HG03280 (cell line): ENCODE measurements around the gene SLC43A2.

Experiments
- ATAC-seq: cut with Tn5 transposase; IDR thresholded peaks from one replicate; pipeline ENCODE4 v1.9.1; 2021; ENCODE audit warnings: mild to moderate bottlenecking, moderate library complexity; ENCODE audit not compliant: unreplicated experiment

SLC43A2 gene

DNA sequence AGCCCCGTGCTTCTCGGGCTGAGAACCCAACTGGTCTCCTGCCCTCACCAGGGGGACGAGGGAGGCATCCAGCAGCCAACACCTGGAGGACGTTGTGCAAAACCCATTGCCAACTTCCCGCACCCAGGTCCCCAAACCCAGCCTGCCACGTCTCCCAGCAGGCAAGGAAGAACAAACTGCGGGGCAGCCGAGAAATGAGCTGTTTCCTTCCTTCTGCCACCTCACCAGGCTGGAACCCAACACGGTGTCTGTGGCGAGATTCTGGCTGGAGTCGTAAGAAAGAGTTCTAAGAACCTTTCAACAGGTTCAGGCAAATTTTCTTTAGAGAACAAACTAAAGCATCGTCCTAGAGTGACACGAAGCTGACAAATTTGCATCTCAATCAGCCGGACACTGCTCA is 3.6 kb downstream of the SLC43A2 start:
- no peak for ATAC-seq

- ATAC-seq: no peak
Measured at GRCh38 chr17:1624650-1625049, 4.0 kb downstream of the SLC43A2 start.

DNA sequence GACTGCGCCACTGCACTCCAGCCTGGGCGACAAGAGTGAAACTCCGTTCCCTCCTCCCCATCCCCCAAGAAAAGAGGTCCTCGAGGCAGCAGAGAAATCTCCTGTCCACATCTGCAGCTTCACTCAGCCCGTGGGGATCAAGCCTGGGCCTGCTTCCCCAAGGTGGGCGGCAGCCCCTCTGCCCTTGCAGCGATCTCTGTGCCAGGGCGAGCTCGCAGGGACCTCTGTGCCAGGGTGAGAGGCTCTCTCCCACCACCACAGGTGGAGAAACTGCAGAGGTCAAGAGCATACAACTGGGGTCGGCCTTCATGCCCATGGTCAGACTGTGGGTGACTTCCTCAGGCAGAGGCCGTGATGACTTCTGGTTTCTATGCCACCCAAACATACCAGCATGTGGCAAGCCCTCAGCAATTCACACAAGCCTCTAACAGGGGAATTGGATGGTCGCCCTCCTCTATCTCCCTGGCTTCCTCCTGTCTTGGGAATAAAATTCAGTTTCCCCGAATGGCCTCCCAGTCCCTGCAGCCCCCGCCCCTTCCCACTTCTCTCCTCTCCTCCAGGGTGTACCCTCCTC is 5.5 kb downstream of the SLC43A2 start:
- ATAC-seq: no peak

GRCh38 chr17:1621273-1621954 is 7.2 kb downstream of the SLC43A2 start:
- ATAC-seq: no peak

DNA sequence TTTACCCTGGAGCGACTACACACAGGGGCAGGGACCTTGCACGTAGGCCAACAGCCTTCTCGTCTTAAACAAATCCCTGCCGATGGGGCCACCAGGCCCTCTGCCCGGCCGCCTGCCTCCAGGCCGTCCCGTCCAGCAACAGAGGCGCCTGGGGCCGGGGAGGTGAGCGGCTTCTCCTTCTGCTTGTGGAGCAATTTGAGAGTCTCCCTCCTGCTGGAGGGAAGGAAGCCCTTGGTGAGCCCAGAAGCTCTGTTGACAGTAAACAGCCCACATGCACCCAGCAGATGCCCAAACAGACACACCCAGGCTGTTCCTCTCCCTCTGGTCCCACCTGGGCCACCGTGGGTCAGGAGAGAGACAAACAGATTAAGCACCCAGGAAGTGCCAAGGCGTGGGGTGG is 8.1 kb downstream of the SLC43A2 start:
- ATAC-seq: no peak

GRCh38 chr17:1617620-1618174 is 10.9 kb downstream of the SLC43A2 start:
- no peak for ATAC-seq

DNA sequence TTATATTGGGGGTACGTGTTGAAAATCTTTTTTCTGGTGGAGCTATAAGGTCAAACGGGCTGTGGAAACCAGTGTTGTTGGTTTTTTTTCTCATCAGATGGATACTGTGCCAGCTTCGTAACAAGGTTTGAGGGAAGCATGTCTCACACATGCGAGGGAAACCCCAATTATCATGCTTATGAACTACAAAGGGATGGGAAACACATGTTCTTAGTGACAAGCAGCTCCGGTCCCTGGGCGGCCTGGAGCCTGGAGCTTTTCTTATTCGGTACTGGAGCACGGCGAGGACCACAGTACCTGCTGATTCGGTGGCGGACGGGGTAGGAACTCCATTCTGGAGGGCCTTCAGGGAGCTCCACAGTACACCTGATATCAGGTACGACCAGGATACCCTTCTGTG is 12.5 kb downstream of the SLC43A2 start:
- no peak for ATAC-seq

GRCh38 chr17:1612400-1612799 is 16.2 kb downstream of the SLC43A2 start:
- no peak for ATAC-seq

DNA sequence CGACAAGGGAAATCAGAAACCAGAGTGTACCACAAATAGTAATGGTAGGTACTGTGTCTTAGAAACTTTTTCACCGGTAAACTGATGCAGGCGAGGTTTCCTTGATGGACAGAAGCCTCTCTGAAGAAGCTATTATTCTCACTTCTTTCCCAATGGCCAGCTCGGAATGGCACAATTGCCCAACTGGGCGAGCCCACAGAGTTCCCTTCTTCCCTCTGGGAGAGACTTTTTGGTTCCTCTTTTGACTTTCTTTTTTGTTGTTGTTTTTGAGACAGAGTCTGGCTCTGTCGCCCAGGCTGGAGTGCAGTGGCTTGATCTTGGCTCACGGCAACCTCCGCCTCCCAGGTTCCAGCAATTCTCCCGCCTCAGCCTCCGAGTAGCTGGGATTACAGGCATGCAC is 16.9 kb downstream of the SLC43A2 start:
- no peak for ATAC-seq

- ATAC-seq: no peak
Measured at GRCh38 chr17:1608676-1609075, 20.0 kb downstream of the SLC43A2 start.

DNA sequence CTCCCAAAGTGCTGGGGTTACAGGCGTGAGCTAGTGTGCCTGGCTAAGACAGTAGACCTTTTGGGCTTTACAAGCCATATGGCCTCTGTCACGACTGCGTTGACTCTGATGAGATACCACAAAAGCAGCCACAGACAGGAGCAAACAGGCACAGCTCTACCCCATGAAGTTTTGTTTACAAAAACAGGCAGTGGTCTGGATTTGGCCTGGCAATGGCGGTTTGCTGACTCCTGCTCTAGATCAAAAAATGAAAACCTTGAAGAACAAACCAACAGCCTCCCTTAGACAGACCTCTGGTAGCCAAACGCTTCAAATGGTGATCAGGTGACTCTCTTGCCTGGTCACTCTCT is 20.7 kb downstream of the SLC43A2 start:
- ATAC-seq: no peak

GRCh38 chr17:1606352-1606985 is 22.2 kb downstream of the SLC43A2 start:
- ATAC-seq: peak; percentile 19

GRCh38 chr17:1605681-1606351 is 22.8 kb downstream of the SLC43A2 start:
- no peak for ATAC-seq

DNA sequence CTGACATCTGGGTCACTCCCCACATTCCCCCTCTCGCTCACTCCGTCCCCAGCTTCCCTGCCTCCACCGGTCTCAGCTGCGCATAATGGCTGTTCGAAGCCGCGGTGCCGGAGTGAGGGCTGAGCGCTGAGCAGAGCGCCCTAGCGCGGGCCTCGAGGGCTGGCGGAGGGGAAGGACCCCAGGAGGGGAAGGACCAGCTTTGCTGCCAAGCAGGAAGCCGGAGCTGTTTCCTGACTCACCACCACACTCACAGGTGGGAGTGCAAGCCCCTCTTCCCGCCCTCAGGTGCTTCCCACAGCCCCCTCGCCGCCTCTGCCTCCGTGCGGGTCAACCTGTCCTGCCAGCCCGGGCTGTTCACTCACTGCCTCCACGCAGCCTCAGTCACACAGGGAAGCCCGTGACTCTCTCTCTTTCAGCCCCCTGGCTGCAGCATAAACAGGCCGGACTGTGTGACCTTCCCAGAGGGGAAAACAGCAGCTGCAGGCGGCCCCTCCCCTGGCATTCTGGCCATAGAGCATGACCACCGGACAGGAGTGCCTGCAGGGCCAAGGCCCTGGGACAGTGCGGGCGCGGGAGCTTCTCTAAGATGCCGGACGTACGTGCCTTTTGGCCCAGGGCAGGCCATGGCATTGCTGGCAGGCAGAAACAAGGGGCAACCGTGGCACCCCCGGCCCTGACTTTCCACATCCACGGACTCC is 23.7 kb downstream of the SLC43A2 start:
- ATAC-seq: no peak

DNA sequence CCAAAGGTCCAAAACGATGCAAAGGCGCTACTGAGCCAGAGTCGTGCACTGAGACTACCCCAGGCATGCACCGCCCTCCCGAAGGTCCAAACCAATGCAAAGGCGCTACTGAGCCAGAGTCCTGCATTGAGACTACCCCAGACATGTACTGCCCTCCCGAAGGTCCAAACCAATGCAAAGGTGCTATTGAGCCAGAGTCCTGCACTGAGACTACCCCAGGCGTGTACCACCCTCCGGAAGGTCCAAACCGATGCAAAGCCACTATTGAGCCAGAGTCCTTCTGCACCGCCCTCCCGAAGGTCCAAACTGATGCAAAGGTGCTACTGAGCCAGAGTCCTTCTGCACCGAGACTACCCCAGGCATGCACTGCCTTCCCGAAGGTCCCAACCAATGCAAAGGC is 27.1 kb downstream of the SLC43A2 start:
- ATAC-seq: no peak

DNA sequence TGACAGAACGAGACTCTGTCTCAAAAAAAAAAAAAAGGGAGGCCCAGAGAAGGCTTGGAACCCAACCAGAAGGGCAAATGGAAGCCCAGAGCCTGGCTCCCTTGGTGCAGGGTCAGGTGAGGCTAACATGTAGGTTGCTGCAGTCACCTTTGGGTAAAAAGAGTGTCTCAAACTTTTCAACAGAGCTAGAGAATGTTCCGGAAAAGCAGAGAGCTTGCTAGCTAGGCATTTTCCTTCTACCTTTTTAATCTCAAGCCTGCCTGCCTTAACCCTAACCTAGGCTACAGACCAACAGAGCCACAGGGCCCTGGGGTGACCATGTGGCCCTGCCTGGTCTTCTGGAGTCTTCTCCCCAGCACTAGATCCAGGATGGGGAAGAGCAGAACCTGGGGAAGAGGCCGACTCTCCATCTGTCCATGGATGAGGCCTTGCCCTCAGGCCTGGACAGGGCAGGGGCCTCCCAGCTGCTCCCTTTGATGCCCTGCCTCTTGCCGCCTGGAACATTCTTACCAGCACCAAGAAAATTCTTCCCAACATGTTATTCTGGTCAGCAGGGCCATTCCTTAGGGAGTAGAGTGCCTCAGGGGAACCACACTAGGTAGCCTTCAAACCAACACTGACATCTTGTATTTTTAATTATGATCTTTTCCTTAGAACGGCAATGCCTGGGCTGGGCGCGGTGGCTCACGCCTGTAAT is 30.1 kb downstream of the SLC43A2 start:
- ATAC-seq: no peak

- ATAC-seq: no peak
Measured at GRCh38 chr17:1597861-1598342, 30.7 kb downstream of the SLC43A2 start.

GRCh38 chr17:1593630-1593931 is 35.1 kb downstream of the SLC43A2 start:
- no peak for ATAC-seq

- ATAC-seq: peak; percentile 76
Measured at GRCh38 chr17:1592751-1593629, 35.6 kb downstream of the SLC43A2 start.
